Right ventricle myocardium inferior (tissue), 1 donor: Measurements from ENCODE around the gene NAB1. TPM values are rescaled to one million over a fixed set of nuclear protein-coding genes. Genes with fewer than 3 reads are reported as not detected.
A peak's percentile ranks its signal among the peaks of the same experiment; 100 is the strongest.

Experiments
- ATAC-seq: fragments of 200-7000 bp; cut with Tn5 transposase; one replicate; pipeline ENCODE4 v1.9.1; 2020; ENCODE audit warnings: mild to moderate bottlenecking, moderate library complexity
- DNase-seq: peaks from one replicate; pipeline ENCODE4 v3.0.0; 2021; ENCODE audit errors: missing footprints
- intact Hi-C: fragments of 100-400 bp; cut with DNase I; formaldehyde crosslinking; loops from one replicate; pipeline ENCODE4 v1.11.0; 2022
- total RNA-seq: library from RNA; stranded (reverse); fragmentation: NEBNext Ultra II Directional; extraction: Animal tissue kit (Norgen Biotek cat#: 25700); gene quantifications from one replicate; pipeline ENCODE4 v1.2.1, GENCODE V29; 2021
- donor health status: DM: no; HTN: yes; CAD: no; lungs with severe emphysema.

The NAB1 gene
- total RNA-seq, 1 donor from 2014 or later: 27.5 TPM

DNA sequence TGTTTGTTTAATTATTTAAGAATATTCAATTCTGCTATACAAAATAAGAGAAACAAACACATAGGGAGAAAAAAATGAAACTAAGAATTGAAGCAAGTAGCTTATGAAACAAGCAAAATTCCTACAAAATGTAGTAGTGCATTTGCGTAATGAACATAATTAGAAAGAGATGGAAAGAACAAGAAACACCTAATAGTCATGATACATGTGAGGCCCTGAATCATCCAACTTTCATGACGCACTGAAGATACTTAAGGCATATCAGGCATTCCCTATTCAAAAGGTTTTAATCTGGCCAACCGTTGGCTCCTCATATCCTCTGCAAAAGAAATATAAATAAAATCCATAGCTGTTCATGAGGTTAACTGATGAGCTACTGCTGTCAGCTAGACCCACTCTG lies 14.5 kb upstream of the NAB1 start:
- intact Hi-C loops: no loop called here
- DNase-seq (no peak), ATAC-seq (no peak)

DNA sequence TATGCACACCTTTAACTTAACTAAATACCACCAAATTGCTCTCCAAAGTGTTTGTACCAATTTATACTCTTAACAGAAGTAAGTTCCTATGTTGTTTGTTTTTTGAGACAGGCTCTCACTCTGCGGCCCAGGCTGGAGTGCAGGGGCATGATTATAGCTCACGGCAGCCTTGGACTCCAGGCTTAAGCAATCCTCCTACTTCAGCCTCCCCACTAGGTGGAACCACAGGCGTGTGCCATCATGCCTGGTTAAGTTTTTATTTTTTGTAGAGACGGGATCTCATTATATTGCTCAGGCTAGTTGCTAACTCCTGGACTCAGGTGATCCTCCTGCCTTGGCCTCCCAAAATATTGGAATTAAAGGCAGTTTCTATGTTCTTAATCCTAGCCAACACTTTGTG lies 13.1 kb upstream of the NAB1 start:
- intact Hi-C loops: no loop called here
- DNase-seq (no peak), ATAC-seq (no peak)

DNA sequence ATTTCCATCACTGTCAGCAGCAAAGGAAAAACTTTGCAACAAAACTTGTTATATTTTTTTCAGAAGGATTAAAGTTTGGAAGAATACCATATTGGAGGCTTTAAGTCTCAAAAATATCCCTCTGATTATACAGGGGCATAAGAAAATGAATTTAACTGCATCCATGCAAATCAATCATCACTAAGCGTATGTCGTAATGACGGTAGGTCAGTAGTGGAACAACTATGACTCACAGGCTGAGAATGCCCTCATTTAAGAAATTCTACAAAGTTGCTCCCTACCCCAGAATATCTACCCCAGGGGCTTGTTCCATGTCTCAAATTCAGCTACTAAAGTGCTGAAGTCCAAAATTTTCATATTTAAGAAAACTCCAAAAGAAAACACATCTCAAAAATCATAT lies 12.5 kb upstream of the NAB1 start:
- intact Hi-C loops: no loop called here
- ATAC-seq: peak; percentile 50
- no peak for DNase-seq

DNA sequence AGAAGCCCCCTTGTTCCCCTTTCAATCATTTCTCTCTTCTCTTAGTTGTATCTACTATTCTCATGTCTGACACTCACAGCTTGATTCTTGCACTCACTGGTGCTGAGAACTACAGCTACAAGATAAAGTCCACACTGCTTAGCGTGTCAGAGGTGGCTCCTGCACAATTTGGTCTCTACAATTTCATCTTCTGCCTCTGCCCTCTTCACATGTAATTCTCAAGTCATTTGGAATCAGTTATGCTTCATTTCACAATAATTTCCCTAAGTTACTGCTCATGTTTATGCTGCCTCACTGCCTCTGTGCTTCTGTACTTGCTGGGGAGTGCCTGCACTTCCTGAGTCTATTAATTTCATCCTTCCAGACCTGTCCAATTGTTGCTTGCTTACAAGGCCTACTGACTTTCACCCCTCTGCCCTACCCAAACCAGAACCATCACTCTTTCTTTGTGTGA lies 11.6 kb upstream of the NAB1 start:
- ATAC-seq (peak; percentile 59), DNase-seq (no peak)
- intact Hi-C loops: no loop called here

DNA sequence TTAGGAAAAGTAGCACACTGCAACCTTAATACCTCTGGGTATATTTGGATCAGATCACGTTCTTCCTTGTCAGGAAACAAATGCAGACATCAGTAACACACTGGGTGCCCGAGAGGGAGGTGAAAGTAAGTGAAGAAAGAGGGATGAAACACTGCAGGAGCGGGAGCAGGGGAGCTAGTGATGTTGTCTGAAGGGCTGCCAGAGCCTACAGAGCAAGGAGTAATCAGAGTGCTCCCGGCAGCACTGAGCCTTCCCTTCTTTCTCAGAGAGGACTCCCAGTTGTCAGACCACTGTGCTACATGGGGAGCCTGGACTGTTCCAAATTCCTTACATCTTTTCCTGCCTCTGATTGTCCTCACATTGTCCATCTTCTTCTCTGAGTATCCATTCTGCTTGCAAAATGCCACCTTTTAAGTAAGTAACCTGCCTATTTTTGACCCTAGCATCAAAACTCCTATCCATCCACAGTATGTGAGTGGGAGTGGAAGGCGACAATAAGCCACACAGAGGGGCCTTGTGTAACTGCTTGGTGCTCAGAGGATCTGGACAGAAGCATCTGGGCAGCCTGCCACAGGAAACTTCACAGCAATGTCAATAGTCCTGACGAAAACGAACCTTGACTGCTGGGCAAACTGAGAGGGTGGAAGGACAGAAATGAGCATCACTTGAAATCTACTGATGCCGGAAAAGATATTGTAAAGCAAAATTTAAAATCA lies 10.8 kb upstream of the NAB1 start:
- ATAC-seq (peak; percentile 73), DNase-seq (no peak)
- intact Hi-C loops: no loop called here

DNA sequence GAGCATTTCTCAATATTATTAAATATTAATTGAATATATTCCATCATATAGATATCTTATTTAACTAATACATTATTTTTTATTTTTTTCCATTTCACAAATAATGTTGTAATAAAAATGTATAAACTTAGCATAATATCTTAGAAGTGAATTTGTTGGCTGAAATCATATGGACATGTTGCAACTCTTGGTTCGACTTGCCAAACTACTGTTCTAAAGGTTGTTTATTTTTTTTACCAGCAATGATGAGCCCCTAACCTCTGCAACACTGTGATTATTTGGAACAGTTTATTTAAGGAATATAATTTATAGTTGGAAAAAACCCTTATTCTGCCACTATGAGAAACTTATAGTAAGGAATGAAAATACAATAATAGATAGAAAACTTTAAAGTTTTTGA lies 8.8 kb upstream of the NAB1 start:
- DNase-seq (no peak), ATAC-seq (no peak)
- intact Hi-C loops: no loop called here

DNA sequence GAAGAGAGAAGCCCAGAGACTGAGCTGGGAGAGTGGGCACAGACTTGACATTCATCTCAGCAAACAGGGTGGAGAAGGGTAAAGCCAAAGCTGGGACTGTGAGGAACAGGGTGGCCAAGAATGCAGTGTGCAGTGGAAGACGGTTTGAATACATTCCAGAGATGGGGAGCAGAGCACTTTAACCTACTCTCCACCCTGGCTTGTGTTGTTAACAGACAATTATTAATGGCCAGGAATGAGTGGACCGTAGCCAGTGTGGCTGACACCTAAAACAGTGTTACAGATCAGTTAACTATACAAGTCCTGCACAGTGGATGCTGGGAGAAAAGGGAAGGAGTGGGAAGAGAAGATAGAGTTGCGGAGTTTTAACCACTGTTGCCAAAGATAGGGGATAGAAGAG lies 7.4 kb upstream of the NAB1 start:
- ATAC-seq (peak; percentile 37), DNase-seq (no peak)
- intact Hi-C loops: no loop called here

DNA sequence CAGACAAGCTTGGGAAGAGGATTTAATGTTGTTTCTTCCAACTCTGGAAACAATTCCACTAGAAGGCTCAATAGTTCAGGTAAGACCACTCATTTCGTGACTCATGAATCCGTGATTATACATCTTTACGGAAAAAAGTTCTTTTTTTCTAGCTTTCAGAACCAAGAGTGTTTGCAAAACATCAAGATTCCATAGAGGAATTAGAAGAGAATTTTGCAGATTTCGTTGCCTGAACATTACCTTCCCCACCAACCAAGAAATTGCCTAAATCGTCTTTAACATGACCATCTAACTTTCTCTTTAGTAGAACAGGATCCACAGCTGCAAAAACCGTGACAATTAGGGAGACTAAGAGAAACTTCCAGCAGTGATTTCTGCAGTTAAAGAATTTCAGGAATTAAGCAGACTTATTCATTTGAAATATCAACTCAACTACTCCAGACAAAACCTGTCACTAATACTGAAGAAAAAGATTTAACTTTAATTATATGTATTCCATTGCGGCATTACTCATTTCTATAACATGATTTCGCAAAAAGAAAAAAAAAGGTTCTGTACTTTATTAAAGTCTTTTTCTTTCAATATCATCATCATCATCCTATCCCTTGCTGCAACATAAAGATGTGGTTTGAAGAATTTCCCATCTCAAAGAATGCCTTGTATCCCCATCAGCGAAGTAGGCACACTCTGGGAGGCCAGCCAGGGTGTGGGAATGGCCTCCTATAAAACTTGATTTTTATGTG lies 1.9 kb upstream of the NAB1 start:
- intact Hi-C loops: loop anchor here (5.0 kb wide), 1 partner anchor 70 kb away; no protein-coding TSS in a partner anchor
- ATAC-seq (no peak), DNase-seq (no peak)

DNA sequence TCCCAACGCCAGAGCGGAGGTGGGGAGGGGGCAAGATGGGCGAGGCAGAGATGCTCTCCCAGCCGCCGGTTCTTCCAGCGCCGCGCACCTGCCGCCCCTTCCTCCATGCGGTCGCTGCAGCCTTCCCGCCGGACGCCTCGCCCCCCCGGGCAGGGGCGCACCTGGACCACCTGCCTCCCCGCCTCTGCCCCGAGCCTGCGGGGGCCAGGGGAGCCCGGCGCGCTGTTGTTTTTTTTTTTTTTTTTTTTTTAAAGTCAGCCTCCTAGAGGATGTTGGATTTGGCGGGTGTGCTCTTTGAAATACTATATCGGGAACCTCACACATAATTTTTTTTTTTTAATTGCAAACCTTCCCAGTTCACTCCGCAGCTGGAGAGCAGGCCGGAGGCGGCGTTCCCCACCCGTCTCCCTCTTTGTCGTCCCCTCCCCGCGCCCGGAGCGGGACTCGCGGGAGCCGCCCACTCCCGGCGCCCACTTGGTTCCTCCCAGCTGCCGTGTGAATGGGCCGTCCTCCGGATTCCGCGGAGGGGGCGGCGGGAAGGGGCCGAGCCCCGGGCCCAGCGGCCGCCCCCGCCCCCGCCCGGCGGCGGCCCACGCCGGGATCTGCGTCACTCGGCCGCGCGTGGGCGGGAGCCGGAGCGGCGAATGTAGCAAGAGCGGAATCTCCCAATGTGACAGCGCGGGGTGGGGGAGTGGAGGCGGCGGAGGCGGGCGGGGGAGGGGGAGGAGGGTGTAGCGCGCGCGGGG lies 421 bp upstream of the NAB1 start:
- peak; percentile 96 for ATAC-seq
- intact Hi-C loops: loop anchor here (1.0 to 5.0 kb wide), 3 partner anchors 20 to 114 kb away; partner anchors contain the start of gene NEMP2
- peak; percentile 96 for DNase-seq

DNA sequence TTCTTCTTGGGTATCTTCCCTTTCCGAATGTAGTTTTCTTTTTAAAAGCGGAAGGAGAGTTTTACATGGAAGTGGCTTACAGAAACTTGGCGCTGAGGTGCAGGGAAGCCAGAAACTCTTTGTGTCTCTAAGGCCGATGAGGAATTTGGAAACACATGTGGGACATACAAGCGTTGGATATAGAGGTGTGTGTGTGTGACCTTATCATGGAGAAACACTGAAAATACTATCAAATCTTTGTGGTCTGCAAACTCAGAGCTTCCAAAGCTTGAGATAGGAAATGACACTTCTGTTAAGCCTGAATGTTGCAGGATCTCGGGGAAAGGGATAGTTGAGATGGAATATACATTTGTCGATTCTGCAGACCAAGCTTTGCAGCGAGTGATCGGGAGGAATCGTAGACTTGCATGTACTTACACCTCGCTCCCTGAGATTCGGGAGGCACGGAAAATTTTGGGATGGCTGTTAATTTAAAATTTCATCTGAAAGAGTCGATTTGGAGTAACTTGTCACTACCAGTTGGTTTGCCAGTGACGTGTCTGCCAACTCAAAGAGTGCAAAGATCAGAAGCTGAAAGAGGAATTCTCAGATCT lies 1.0 kb downstream of the NAB1 start:
- ATAC-seq (no peak), DNase-seq (no peak)
- intact Hi-C loops: loop anchor here (5.0 kb wide), 1 partner anchor 73 kb away; no protein-coding TSS in a partner anchor

DNA sequence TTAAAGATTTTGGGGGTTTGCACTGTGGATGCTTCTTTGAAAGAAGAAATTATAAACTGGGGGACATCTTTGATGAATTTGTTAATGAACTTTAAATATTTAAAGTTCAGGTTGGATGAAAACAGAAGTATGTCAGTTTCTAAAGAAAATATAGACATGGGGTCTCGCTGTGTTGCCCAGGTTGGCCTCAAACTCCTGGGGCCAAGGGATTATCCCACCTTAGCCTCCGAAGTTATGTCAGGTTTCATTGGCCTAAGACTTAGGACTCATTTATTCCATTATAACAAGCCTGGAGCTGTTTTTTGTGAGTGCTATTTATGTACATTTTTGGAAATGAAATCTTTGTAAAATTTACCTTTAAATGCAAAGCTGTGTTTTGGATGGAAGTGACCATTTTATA lies 2.5 kb downstream of the NAB1 start:
- no peak for DNase-seq
- intact Hi-C loops: no loop called here
- ATAC-seq: no peak

DNA sequence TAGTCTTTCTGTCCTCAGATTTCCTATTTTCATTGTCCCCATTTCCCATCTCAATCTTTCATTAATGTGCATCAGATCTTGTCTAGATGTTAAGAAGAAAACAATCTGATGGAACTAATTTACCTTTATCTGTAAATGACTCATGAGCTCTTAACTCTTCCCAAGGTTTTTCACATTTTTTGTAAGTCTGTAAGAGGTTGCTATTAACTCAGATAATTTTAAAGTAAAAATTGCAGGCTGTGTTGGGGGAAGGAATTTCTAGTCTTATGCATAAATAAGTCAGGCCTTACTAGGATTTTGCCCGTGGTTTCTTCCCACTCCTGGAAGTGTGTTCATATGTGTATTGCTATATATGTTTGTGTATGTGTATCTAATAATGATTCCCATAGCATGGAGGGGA lies 4.3 kb downstream of the NAB1 start:
- intact Hi-C loops: no loop called here
- ATAC-seq: no peak

DNA sequence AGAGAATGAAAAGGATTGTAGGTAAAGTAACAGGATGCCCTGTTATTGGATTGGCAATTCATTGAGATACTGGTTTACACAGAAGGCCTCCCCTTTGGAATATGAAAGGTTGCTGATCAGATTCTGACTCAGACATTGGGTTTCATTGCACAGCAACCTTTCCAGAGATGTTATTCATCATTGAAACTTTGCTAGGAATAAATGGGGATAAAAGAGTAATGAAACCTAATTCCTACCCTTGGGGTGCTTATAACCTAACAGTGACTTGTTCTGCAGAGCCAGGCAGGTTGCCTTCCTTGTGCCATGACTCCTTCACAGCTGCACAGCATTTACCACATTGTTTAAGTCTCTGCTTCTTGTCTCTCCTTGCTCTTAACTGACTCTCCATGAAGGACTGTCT lies 5.0 kb downstream of the NAB1 start:
- no peak for ATAC-seq
- intact Hi-C loops: no loop called here

More for the DNA sequence above, 4.3 kb downstream of the NAB1 start:
- no peak for DNase-seq

DNA sequence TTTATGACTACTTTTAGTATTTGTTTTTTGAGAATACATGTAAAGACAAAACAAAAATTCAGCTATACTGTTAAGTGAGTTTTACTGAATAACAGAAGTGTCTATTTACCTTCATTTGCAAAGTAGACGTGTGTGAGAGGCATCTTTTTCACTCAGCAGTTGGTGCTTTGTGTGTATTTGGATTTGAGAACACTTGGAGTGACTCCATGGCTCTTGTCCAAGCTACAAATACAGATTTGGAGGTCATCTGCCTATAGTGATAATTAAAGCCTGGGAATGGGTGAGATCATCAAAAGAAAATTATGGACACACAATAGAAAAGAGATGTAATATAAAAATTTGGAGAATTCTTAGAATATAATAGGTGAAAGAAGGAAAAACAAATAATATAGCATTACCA lies 6.2 kb downstream of the NAB1 start:
- DNase-seq: no peak
- intact Hi-C loops: no loop called here
- peak; percentile 47 for ATAC-seq

More for the DNA sequence above, 5.0 kb downstream of the NAB1 start:
- no peak for DNase-seq

DNA sequence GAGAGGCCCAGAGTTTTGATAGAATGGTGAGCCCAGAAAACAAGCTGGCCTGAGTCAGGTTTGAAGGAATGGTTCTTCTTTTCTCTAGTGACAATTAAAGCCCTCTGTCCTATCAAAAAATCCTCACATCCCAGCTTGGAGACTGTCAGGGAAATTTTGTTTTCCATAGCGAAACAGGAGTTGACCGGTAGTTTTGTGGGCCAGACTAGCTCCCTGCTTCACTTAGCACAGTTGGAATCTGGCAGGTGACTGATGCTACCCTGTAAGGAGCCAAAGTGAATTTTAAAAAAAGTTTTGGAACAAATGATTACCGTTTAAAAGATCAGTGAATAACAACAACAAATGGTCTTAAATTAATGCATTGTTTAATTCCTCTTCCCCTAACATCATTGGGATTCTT lies 6.7 kb downstream of the NAB1 start:
- ATAC-seq: no peak

DNA sequence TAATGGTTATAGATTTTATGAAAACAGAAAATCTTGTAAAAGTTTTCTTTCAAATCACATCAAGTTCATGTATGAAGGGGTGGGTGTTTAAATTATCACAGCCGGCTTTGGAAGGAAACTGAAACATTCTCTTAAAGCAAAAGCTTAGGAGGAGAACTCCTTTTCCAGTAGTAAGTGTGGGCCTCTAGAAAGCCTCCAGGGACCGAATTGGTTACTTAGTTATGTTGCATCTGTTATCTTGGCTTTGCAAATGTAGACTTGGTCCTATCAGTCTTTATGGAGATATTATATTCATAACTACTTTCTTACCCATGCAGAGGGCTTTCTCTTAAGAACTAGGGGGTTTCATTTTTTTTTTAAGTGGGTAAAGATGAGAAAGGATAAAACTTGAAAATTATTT lies 7.4 kb downstream of the NAB1 start:
- intact Hi-C loops: no loop called here
- no peak for DNase-seq
- no peak for ATAC-seq

More for the DNA sequence above, 6.7 kb downstream of the NAB1 start:
- intact Hi-C loops: no loop called here
- no peak for DNase-seq

DNA sequence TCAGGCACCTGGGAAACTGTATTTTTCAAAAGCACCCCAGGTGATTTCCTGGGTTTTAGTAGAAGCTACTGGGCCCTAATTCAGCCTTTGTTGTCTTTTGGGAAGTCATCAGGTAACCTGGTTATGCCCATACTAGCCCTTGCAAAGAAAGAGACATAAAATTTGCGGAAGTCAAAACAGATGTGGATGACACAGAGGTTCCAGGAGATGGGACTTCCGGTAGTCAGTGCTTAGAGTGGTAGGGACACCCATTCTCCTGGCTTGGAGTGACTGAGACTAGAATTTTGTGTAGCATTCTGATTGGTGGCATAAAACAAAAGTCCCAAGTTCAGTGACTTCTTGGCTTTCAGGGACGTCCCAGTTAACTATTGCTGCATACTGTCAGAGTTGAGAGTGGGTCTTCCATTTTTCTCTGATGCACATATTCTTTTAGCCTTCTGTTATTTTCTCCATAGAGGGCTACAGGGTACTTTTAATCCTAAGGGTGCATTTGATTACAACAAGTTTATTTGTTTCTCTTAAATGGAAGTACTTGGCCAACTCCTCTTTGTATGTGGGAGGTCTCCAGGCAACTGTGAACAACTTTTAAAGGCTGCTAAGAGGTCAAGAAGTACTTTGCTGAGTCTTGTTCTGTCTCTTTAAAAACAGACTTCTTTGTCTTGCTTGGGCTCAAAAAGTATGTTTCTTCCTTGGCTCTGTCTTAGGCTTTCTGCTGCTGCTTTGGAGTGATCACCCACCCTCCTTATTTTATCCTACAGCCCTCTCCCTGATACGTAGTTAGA lies 8.8 kb downstream of the NAB1 start:
- intact Hi-C loops: no loop called here
- DNase-seq: no peak
- ATAC-seq: peak; percentile 20

DNA sequence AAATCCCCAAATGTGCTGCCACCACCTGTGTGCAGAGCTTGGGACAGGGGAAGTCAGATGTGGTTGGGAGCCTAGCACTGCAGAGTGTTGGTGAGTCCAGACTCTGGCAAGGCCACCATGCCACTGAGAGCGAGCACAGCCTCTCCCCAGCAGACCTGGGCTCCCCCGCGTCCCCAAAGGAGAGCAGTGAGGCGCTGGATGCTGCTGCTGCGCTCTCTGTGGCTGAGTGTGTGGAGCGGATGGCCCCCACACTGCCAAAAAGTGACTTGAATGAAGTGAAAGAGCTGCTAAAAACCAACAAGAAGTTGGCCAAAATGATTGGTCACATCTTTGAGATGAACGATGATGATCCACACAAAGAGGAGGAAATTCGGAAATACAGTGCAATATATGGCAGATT lies 10.7 kb downstream of the NAB1 start:
- ATAC-seq (no peak), DNase-seq (no peak)
- intact Hi-C loops: no loop called here
